ENCODE data around the gene UBE2QL1.

DNA sequence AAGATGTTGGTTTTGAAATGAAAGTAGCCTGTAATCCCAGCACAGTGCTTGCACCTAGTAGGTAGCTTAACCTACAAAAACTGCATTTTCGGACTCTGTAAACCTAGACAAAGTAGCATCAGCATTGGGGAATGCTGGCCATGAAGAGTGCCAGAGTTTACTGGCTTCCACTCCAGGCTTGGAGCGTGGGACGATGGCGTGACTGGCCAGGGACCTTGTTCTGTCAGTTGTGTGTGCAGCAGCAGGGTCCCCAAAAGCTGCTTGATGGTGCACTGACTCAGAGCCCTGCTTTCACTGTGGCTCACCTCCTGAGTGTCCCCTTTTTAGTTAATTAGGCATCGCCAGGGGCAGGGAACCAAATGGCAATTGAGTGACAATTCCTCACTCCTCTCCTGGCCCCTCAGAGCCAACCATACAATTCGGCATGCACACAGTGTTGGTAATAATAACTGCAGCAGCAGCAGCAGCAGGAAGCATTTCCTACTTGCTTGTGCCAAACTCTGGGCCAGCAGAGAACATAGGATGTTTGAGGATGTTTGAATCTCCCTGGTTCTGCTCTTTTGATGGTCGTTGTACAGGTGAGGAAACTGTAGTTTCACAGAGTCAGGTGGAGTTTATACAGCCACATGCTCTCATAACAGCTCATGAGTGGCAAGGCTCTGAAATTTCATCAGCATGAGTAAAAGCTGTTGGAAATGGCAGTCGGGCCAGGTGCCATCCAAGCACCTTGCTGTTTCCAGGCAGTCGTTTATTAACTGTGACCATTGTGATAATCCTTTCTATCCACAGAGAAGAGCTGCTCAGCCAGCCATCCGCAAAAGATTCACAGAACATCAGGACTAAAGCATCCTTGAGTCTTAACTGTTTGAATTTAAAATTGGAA is 4.2 kb downstream of the UBE2QL1 start:
- TF ChIP-seq POLR2A (IDR thresholded peaks at IDR 0.05; ENCODE audit: low read length) (no peak), GATA1 (IDR thresholded peaks at IDR 0.05; ENCODE audit: low read depth, low read length) (no peak)
